Measurements from ENCODE around the gene BAHCC1. TPM values are rescaled to one million over a fixed set of nuclear protein-coding genes. Genes with fewer than 3 reads are reported as not detected.

Gene BAHCC1
- total RNA-seq, 1 experiment from 2014 or later = 33.7 TPM

DNA sequence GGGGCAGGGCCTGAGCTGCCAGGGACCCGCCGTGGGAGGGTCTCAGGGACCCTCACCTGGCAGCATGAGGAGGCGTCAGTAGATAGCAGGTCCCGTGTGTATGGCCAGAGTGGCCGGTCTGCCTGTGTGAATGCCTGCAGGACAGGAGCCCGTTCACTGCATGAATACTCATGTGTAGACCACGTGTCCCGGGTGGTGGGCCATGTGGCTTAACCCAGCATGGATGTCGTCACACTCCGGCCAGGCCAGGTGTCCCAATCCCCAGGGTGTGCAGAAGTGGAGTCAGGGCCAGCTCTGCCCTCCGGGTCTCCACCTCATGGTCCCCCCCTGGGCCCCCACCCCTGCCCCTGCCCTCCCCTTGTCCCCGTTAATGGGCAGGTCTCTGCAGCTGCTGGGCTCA lies 53.7 kb downstream of the BAHCC1 start:
- Histone ChIP-seq H4K20me1 (ENCODE audit: insufficient read depth) (no peaks in the 10 kb centered on the region), H3K4me2 (no peak overlapping the region), H3K4me3 (no peak overlapping the region), H3K27me3 (ENCODE audit: insufficient read depth, low read depth) (no peaks in the 10 kb centered on the region), H2AFZ (no peak overlapping the region), H3K79me2 (ENCODE audit: low read depth) (no peaks in the 10 kb centered on the region), H3K36me3 (ENCODE audit: low read depth) (no peaks in the 10 kb centered on the region), H3K9me3 (ENCODE audit: insufficient read depth, low read depth) (no peaks in the 10 kb centered on the region), H3K27ac (no peak overlapping the region), H3K9me2 (ENCODE audit: insufficient read depth) (no peaks in the 10 kb centered on the region), H3F3A (ENCODE audit: insufficient read depth, low read depth) (no peaks in the 10 kb centered on the region), H3K4me1 (replicated peaks; ENCODE audit: insufficient read depth) (no peaks in the 10 kb centered on the region)
- intact Hi-C loops (cut with micrococcal nuclease; ENCODE audit: unreplicated experiment) = no loop called here
- TF ChIP-seq CTCF (conservative IDR thresholded peaks at IDR 0.05) (no peak), EZH2 (IDR thresholded peaks at IDR 0.05; ENCODE audit: low read depth) (no peak)
- BruUV-seq (replicated peaks) = no TSS peak
- CTCF ChIA-PET = interaction anchor here (0.6 kb wide), 2 partner anchors 30 to 43 kb away, joined by 4 to 8 read pairs; no protein-coding TSS in a partner anchor
- no peak for DNase-seq
- POLR2A ChIA-PET (ENCODE audit: unreplicated experiment) = no interaction called here

- intact Hi-C loops (cut with micrococcal nuclease; ENCODE audit: unreplicated experiment) = no loop called here
These were observed 54.1 kb downstream of the BAHCC1 start for GRCh38 chr17:81449351-81449750.

GRCh38 chr17:81451823-81452222 lies 56.6 kb downstream of the BAHCC1 start:
- no peak overlapping the region for H3K4me3 ChIP-seq
- no peaks in the 10 kb centered on the region for H3K9me2 ChIP-seq (ENCODE audit: insufficient read depth)
- H3K27ac ChIP-seq = no peak overlapping the region
- POLR2A ChIA-PET (ENCODE audit: unreplicated experiment) = no interaction called here
- no peak for DNase-seq
- H3K4me1 ChIP-seq (replicated peaks; ENCODE audit: insufficient read depth) = no peaks in the 10 kb centered on the region
- CTCF ChIA-PET = no interaction called here
- TF ChIP-seq CTCF (conservative IDR thresholded peaks at IDR 0.05) = no peak
- no peak for TF ChIP-seq EZH2 (IDR thresholded peaks at IDR 0.05; ENCODE audit: low read depth)
- no peaks in the 10 kb centered on the region for H3K36me3 ChIP-seq (ENCODE audit: low read depth)
- no peaks in the 10 kb centered on the region for H3K27me3 ChIP-seq (ENCODE audit: insufficient read depth, low read depth)
- H2AFZ ChIP-seq = no peak overlapping the region
- no peaks in the 10 kb centered on the region for H3K9me3 ChIP-seq (ENCODE audit: insufficient read depth, low read depth)
- BruUV-seq (replicated peaks) = no TSS peak
- no peaks in the 10 kb centered on the region for H3K79me2 ChIP-seq (ENCODE audit: low read depth)
- no peaks in the 10 kb centered on the region for H3F3A ChIP-seq (ENCODE audit: insufficient read depth, low read depth)
- H4K20me1 ChIP-seq (ENCODE audit: insufficient read depth) = no peaks in the 10 kb centered on the region
- intact Hi-C loops (cut with micrococcal nuclease; ENCODE audit: unreplicated experiment) = no loop called here
- H3K4me2 ChIP-seq = no peak overlapping the region

More at GRCh38 chr17:81449351-81449750, 54.1 kb downstream of the BAHCC1 start:
- H2AFZ ChIP-seq = no peak overlapping the region
- no peaks in the 10 kb centered on the region for H3K9me3 ChIP-seq (ENCODE audit: insufficient read depth, low read depth)
- ChIA-PET CTCF (interaction anchor here (0.6 kb wide), 1 partner anchor 29 kb away, joined by 4 read pairs; no protein-coding TSS in a partner anchor), POLR2A (ENCODE audit: unreplicated experiment) (no interaction called here)
- no peak for DNase-seq
- no peaks in the 10 kb centered on the region for H3K4me1 ChIP-seq (replicated peaks; ENCODE audit: insufficient read depth)
- no peak for TF ChIP-seq EZH2 (IDR thresholded peaks at IDR 0.05; ENCODE audit: low read depth)
- TF ChIP-seq CTCF (conservative IDR thresholded peaks at IDR 0.05) = no peak
- H3K79me2 ChIP-seq (ENCODE audit: low read depth) = no peaks in the 10 kb centered on the region
- H3F3A ChIP-seq (ENCODE audit: insufficient read depth, low read depth) = no peaks in the 10 kb centered on the region
- H3K9me2 ChIP-seq (ENCODE audit: insufficient read depth) = no peaks in the 10 kb centered on the region
- BruUV-seq (replicated peaks) = no TSS peak
- no peaks in the 10 kb centered on the region for H3K36me3 ChIP-seq (ENCODE audit: low read depth)
- H4K20me1 ChIP-seq (ENCODE audit: insufficient read depth) = no peaks in the 10 kb centered on the region
- H3K4me3 ChIP-seq = no peak overlapping the region
- no peak overlapping the region for H3K4me2 ChIP-seq
- no peak overlapping the region for H3K27ac ChIP-seq
- H3K27me3 ChIP-seq (ENCODE audit: insufficient read depth, low read depth) = no peaks in the 10 kb centered on the region
